BJ (cell line): ENCODE data around the gene UBAP2. TPM values are rescaled to one million over a fixed set of nuclear protein-coding genes. Genes with fewer than 3 reads are reported as not detected.
"Not testable (repeated sequence)": the region's sequence is repeated elsewhere in the genome, so short reads cannot be mapped to it uniquely, and the experiment has no call there.

Experiments used
- CTCF ChIA-PET: fragments of 350-600 bp; formaldehyde crosslinking; extraction: SDS; loops from one replicate; lab custom pipeline; 2021; ENCODE audit warnings: antibody characterized with exemption, inconsistent platforms; lab: Yijun Ruan, JAX
- POLR2A ChIA-PET: fragments of 300-600 bp; sonication (Branson Sonifier 250); formaldehyde crosslinking; extraction: SDS; loops from one replicate; lab custom pipeline; 2021; ENCODE audit warnings: antibody characterized with exemption; lab: Charles Lee
- DNase-seq: peaks from one replicate; pipeline ENCODE4 v3.0.0-alpha.2; 2011; ENCODE audit warnings: low read depth
- H3K27me3 ChIP-seq: 2 replicates; pipeline ENCODE4 v1.6.0; 2011; ENCODE audit warnings: low read length; ENCODE audit not compliant: control insufficient read depth, insufficient read depth
- H3K36me3 ChIP-seq: 2 replicates; pipeline ENCODE4 v1.5.1; 2011; ENCODE audit warnings: low read length; ENCODE audit not compliant: control insufficient read depth, insufficient read depth
- H3K4me3 ChIP-seq: 2 replicates; pipeline ENCODE4 v1.5.1; 2011; ENCODE audit warnings: low read depth, mild to moderate bottlenecking, control low read depth, low read length
- polyA plus RNA-seq: library from polyadenylated mRNA; depleted of rRNA; stranded (reverse); fragments of >200 nt; gene quantifications from 2 replicates; pipeline ENCODE4 v1.2.3, GENCODE V29; 2011
- TF ChIP-seq, protein P1 (sequence below): IDR thresholded peaks from 2 replicates; pipeline ENCODE4 v1.5.1; 2011; ENCODE audit warnings: low read depth, mild to moderate bottlenecking, control low read depth, inconsistent platforms, low read length, moderate library complexity; ENCODE audit not compliant: insufficient read depth

The UBAP2 gene
- polyA plus RNA-seq, 1 experiment = 18.9 TPM

DNA sequence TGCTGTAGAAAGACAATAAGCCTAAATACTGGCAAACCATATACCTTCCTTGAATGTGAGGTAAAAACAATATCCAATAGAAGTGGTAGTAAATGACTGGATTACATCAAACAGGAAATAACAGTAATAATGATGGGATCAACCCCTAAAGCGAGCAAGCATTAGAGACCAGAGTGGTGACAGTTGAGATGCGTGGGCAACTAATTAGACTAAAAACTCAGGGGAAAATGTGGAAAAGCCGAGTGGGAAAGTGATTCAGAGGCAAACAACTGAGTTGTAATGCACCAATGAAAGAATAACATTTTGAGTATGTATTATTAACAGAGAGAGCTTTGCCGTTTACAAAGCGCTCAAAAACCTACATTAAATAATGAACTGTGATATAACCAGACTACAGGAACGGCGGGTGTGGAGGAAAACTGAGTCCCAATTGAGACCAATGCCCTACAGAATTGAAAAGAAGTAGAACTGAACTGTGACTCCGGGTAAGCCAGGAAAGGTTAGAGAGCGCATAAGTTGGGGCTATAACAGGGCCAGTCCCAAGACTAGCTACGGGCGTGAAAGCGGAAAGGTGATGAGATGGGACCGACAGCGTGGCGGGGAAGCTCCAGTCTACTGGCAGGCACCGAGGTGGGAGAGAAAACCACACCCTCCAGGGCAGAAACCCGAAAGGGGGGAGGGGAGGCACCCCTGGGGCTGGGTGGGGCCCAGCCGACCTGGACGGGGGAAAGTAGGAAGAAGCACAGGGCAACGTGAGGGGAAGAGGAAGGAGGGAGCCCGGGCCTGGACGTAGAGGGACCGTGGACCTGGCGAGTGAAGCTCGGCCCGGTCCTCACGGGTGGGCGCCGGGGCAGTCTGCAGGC lies 592 bp downstream of the UBAP2 start:
- Histone ChIP-seq H3K27me3 (no peaks in the 10 kb centered on the region), H3K4me3 (peak overlapping the region; percentile 71), H3K36me3 (no peaks in the 10 kb centered on the region)
- DNase-seq = no peak
- TF ChIP-seq, protein P1, sequence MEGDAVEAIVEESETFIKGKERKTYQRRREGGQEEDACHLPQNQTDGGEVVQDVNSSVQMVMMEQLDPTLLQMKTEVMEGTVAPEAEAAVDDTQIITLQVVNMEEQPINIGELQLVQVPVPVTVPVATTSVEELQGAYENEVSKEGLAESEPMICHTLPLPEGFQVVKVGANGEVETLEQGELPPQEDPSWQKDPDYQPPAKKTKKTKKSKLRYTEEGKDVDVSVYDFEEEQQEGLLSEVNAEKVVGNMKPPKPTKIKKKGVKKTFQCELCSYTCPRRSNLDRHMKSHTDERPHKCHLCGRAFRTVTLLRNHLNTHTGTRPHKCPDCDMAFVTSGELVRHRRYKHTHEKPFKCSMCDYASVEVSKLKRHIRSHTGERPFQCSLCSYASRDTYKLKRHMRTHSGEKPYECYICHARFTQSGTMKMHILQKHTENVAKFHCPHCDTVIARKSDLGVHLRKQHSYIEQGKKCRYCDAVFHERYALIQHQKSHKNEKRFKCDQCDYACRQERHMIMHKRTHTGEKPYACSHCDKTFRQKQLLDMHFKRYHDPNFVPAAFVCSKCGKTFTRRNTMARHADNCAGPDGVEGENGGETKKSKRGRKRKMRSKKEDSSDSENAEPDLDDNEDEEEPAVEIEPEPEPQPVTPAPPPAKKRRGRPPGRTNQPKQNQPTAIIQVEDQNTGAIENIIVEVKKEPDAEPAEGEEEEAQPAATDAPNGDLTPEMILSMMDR = no peak
- POLR2A ChIA-PET = interaction anchor here (0.5 kb wide), 1 partner anchor 27 kb away, joined by 4 read pairs; no protein-coding TSS in a partner anchor
- CTCF ChIA-PET = interaction anchor here (0.9 to 1.9 kb wide), 4 partner anchors 26 to 269 kb away, joined by 3 to 11 read pairs (median 4); no protein-coding TSS in a partner anchor

DNA sequence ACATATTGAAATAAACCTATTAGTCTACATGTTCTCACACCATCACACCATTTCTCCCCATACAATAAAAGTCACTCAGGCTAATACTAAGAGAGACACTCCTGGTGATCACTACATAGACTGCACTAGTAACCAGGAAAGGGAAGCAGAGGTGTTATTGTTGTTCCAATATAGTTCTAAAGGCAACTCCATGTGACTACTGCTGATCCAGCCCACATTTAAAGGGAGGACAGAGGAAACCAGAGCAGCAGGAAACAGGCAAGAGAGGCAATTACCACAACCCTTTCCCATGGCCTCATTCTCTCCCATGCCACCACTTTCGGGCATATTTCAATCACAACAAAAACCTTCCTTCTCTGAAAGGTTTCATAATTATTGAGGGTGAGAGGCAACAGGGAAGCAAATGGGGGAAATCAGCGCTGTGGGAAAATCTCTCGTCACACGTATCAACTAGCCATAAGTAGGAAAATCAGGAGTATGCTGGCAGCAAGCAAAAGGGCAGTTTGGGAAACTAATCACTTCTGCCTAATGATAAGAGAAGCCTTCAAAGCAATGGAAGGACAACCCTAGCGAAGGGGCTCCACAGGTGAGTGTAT lies 1.8 kb downstream of the UBAP2 start:
- no peak for DNase-seq
- no peaks in the 10 kb centered on the region for H3K27me3 ChIP-seq
- ChIA-PET CTCF (interaction anchor here (0.6 kb wide), 1 partner anchor 208 kb away, joined by 3 read pairs; no protein-coding TSS in a partner anchor), POLR2A (interaction anchor here (0.6 to 0.7 kb wide), 2 partner anchors 100 to 692 kb away, joined by 6 to 17 read pairs; no protein-coding TSS in a partner anchor)
- TF ChIP-seq, protein P1 = no peak
- H3K4me3 ChIP-seq = no peak overlapping the region
- H3K36me3 ChIP-seq = no peaks in the 10 kb centered on the region

DNA sequence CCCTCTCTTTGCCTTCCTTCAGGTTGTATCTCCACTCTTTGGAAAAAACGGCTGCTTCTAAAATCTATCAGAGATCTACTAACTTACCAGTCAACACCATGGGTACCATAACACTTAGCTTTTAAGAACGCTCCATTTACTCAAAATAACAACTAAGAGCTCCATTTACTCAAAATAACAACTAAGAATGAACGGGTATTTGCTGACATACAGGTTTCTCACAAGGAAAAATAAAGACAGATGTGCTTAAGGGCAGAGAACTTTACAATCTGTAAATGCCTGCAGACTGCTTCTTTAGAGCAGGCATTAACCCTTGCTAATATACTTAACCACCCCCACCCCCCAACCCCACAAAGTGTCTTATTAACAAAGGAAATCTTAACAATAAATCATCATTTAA lies 2.8 kb downstream of the UBAP2 start:
- POLR2A ChIA-PET = interaction anchor here (0.6 to 0.7 kb wide), 2 partner anchors 99 to 691 kb away, joined by 6 to 17 read pairs; no protein-coding TSS in a partner anchor
- CTCF ChIA-PET = interaction anchor here (0.6 kb wide), 2 partner anchors 21 to 209 kb away, joined by 3 read pairs; no protein-coding TSS in a partner anchor
- TF ChIP-seq, protein P1 = no peak
- no peak for DNase-seq
- H3K4me3 ChIP-seq = no peak overlapping the region
- H3K36me3 ChIP-seq = no peaks in the 10 kb centered on the region
- no peaks in the 10 kb centered on the region for H3K27me3 ChIP-seq

DNA sequence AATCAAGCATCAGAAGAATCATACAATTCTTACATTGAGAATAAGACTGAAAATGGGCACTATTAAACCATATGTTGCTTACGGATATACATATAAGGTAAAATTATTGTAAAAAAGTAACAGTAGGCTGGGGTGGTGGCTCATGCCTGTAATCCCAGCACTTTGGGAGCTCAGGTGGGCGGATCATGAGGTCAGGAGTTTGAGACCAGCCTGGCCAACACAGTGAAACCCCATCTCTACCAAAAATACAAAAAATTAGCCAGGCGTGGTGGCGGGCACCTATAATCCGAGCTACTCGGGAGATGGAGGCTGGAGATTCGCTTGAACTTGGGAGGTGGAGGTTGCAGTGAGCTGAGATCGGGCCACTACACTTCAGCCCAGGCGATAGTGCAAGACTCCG lies 6.6 kb downstream of the UBAP2 start:
- H3K36me3 ChIP-seq, DNase-seq, POLR2A ChIA-PET, H3K27me3 ChIP-seq, H3K4me3 ChIP-seq, CTCF ChIA-PET: not testable (repeated sequence)

DNA sequence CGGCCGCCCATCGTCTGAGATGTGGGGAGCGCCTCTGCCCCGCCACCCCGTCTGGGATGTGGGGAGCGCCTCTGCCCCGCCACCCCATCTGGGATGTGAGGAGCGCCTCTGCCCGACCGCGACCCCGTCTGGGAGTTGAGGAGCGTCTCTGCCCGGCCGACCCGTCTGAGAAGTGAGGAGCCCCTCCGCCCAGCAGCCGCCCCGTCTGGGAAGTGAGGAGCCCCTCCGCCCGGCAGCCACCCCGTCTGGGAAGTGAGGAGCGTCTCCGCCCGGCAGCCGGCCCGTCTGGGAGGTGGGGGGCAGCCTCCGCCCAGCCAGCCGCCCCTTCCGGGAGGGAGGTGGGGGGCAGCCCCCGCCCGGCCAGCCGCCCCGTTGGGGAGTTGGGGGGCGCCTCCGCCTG lies 9.8 kb downstream of the UBAP2 start:
- CTCF ChIA-PET, POLR2A ChIA-PET, H3K36me3 ChIP-seq, DNase-seq, H3K4me3 ChIP-seq, H3K27me3 ChIP-seq: not testable (repeated sequence)

DNA sequence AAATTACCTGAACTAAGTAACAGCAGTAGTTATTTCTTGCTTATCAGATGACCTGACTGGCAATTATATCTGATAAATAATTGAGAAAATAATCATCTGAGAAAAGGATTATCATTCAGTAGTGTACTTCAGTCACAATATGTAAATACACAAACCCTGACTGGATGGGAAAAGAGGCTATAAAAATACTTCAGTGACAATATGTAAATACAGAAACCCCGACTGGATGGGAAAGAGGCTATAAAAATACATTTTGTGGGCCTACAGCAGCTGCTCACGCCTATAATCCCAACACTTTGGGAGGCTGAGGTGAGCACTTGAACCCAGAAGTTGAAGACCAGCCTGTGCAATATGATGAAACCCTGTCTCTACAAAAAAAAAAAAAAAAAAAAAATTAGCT lies 11.1 kb downstream of the UBAP2 start:
- ChIA-PET CTCF (no interaction called here), POLR2A (no interaction called here)
- Histone ChIP-seq H3K27me3 (no peaks in the 10 kb centered on the region), H3K36me3 (no peaks in the 10 kb centered on the region; the same call in 1 of the 2 replicates), H3K4me3 (no peak overlapping the region)
- DNase-seq = no peak
- TF ChIP-seq, protein P1 = no peak
